Peyer's patch (tissue), 4 donors: ENCODE results near the gene NIPBL. TPM values are rescaled to one million over a fixed set of nuclear protein-coding genes. Genes with fewer than 3 reads are reported as not detected.

ENCODE experiments used
- DNase-seq, 3 donors: peaks; one replicate each; pipeline ENCODE4 v3.0.0-alpha.2; 2017 to 2019
- H3K27ac ChIP-seq, 4 donors: fragments of 200-600 bp; sonication (generic); one replicate each; pipeline ENCODE4 v1.5.1; 2016 to 2019
- H3K27me3 ChIP-seq, 2 donors: fragments of 200-600 bp; sonication (generic); one replicate each; pipeline ENCODE4 v1.5.1; 2019
- H3K36me3 ChIP-seq, 3 donors: fragments of 200-600 bp; sonication (generic); one replicate each; pipeline ENCODE4 v1.5.1; 2016 to 2019
- H3K4me1 ChIP-seq, 4 donors: fragments of 200-600 bp; sonication (generic); one replicate each; pipeline ENCODE4 v1.5.1; 2016 to 2019
- H3K4me3 ChIP-seq, 4 donors: fragments of 200-600 bp; sonication (generic); 1 replicate in 3 of 4; 2 replicates in 1 of 4; pipeline ENCODE4 v1.5.1; 2016 to 2019; ENCODE audit warnings: mild to moderate bottlenecking in 1 of 4
- H3K9me3 ChIP-seq, 4 donors: fragments of 200-600 bp; sonication (generic); one replicate each; pipeline ENCODE4 v1.5.1; 2016 to 2019; ENCODE audit warnings: mild to moderate bottlenecking in 1 of 4
- POLR2A ChIP-seq, 2 donors: fragments of 450-650 bp; IDR thresholded peaks; one replicate each; pipeline ENCODE4 v1.5.1; 2017; ENCODE audit warnings: antibody characterized with exemption in 2 of 2, mild to moderate bottlenecking in 2 of 2, moderate library complexity in 2 of 2
- total RNA-seq, 4 donors: library from RNA; depleted of rRNA; stranded (reverse); fragments of >200 nt; gene quantifications; one replicate each; pipeline ENCODE4 v1.1.0, GENCODE V29; 2016
- TF ChIP-seq, protein P1 (sequence below), 6 experiments: fragments of 450-650 bp in 4 of 6; fragments of 200-600 bp in 2 of 6; sonication (generic) in 1 of 6; IDR thresholded peaks; one replicate each; pipeline ENCODE4 v1.5.1; 2017 to 2019; ENCODE audit warnings: antibody characterized with exemption in 6 of 6, mild to moderate bottlenecking in 3 of 6, moderate library complexity in 1 of 6

Gene NIPBL
- total RNA-seq, 4 donors from 2014 or later: 48.7 to 109 (median 68.8) TPM

GRCh38 chr5:37047947-37048346 is 171.4 kb downstream of the NIPBL start:
- Histone ChIP-seq H3K27ac (no peak overlapping the region), H3K27me3 (no peaks in the 10 kb centered on the region), H3K36me3 (peaks cover 0 to 97% (median 0%) of the 10 kb centered on the region in 3 donors), H3K9me3 (no peaks in the 10 kb centered on the region), H3K4me1 (no peaks in the 10 kb centered on the region), H3K4me3 (no peak overlapping the region)
- no peak for DNase-seq
- TF ChIP-seq POLR2A (IDR thresholded peaks at IDR 0.05): no peak
- TF ChIP-seq, protein P1, sequence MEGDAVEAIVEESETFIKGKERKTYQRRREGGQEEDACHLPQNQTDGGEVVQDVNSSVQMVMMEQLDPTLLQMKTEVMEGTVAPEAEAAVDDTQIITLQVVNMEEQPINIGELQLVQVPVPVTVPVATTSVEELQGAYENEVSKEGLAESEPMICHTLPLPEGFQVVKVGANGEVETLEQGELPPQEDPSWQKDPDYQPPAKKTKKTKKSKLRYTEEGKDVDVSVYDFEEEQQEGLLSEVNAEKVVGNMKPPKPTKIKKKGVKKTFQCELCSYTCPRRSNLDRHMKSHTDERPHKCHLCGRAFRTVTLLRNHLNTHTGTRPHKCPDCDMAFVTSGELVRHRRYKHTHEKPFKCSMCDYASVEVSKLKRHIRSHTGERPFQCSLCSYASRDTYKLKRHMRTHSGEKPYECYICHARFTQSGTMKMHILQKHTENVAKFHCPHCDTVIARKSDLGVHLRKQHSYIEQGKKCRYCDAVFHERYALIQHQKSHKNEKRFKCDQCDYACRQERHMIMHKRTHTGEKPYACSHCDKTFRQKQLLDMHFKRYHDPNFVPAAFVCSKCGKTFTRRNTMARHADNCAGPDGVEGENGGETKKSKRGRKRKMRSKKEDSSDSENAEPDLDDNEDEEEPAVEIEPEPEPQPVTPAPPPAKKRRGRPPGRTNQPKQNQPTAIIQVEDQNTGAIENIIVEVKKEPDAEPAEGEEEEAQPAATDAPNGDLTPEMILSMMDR (IDR thresholded peaks at IDR 0.05): no peak

- TF ChIP-seq, protein P1 (IDR thresholded peaks at IDR 0.05): no peak
- no peak for TF ChIP-seq POLR2A (IDR thresholded peaks at IDR 0.05)
- no peak overlapping the region for H3K27ac ChIP-seq
- no peak for DNase-seq
- no peak overlapping the region for H3K4me3 ChIP-seq
- H3K36me3 ChIP-seq: peaks cover 0 to 89% (median 0%) of the 10 kb centered on the region in 3 donors
- no peaks in the 10 kb centered on the region for H3K27me3 ChIP-seq
- no peaks in the 10 kb centered on the region for H3K4me1 ChIP-seq
- H3K9me3 ChIP-seq: no peaks in the 10 kb centered on the region
Measured at GRCh38 chr5:37054391-37054790, 177.8 kb downstream of the NIPBL start.

- H3K36me3 ChIP-seq: peaks cover 0 to 85% (median 0%) of the 10 kb centered on the region in 3 donors
Measured at GRCh38 chr5:37055383-37055990, 178.9 kb downstream of the NIPBL start.

GRCh38 chr5:37056762-37057161 is 180.2 kb downstream of the NIPBL start:
- Histone ChIP-seq H3K27me3 (no peaks in the 10 kb centered on the region), H3K4me3 (no peak overlapping the region), H3K36me3 (peaks cover 0 to 85% (median 0%) of the 10 kb centered on the region in 3 donors), H3K9me3 (no peaks in the 10 kb centered on the region), H3K27ac (no peak overlapping the region), H3K4me1 (no peaks in the 10 kb centered on the region)
- DNase-seq: no peak
- TF ChIP-seq POLR2A (IDR thresholded peaks at IDR 0.05): no peak
- TF ChIP-seq, protein P1 (IDR thresholded peaks at IDR 0.05): no peak

More at GRCh38 chr5:37055383-37055990, 178.9 kb downstream of the NIPBL start:
- TF ChIP-seq, protein P1 (IDR thresholded peaks at IDR 0.05): no peak
- no peak for TF ChIP-seq POLR2A (IDR thresholded peaks at IDR 0.05)
- Histone ChIP-seq H3K27ac (no peak overlapping the region), H3K4me3 (no peak overlapping the region), H3K27me3 (no peaks in the 10 kb centered on the region), H3K9me3 (no peaks in the 10 kb centered on the region), H3K4me1 (no peaks in the 10 kb centered on the region)
- DNase-seq: no peak

GRCh38 chr5:37060030-37060429 is 183.5 kb downstream of the NIPBL start:
- no peak overlapping the region for H3K27ac ChIP-seq
- H3K4me3 ChIP-seq: no peak overlapping the region
- TF ChIP-seq, protein P1 (IDR thresholded peaks at IDR 0.05): no peak
- TF ChIP-seq POLR2A (IDR thresholded peaks at IDR 0.05): no peak
- no peak for DNase-seq
- no peaks in the 10 kb centered on the region for H3K9me3 ChIP-seq
- H3K27me3 ChIP-seq: no peaks in the 10 kb centered on the region
- no peaks in the 10 kb centered on the region for H3K4me1 ChIP-seq
- H3K36me3 ChIP-seq: peaks cover 0 to 82% (median 0%) of the 10 kb centered on the region in 3 donors
